HG03442 (cell line): ENCODE data around the gene FANCG.

Experiments used
- ATAC-seq: cut with Tn5 transposase; IDR thresholded peaks from one replicate; pipeline ENCODE4 v1.9.1; 2021; ENCODE audit warnings: mild to moderate bottlenecking, moderate library complexity; ENCODE audit not compliant: unreplicated experiment

Gene FANCG

GRCh38 chr9:35069020-35069419 lies 10.7 kb downstream of the FANCG start:
- ATAC-seq: no peak

- ATAC-seq: no peak
These were observed 12.7 kb downstream of the FANCG start for GRCh38 chr9:35067056-35067455.

GRCh38 chr9:35060548-35061207 lies 19.1 kb downstream of the FANCG start:
- no peak for ATAC-seq

GRCh38 chr9:35059438-35059837 lies 20.3 kb downstream of the FANCG start:
- ATAC-seq: no peak

- ATAC-seq: no peak
These were observed 22.5 kb downstream of the FANCG start for GRCh38 chr9:35057271-35057620.

- no peak for ATAC-seq
These were observed 23.0 kb downstream of the FANCG start for GRCh38 chr9:35056571-35057270.

GRCh38 chr9:35054871-35055644 lies 24.7 kb downstream of the FANCG start:
- no peak for ATAC-seq

- no peak for ATAC-seq
These were observed 25.4 kb downstream of the FANCG start for GRCh38 chr9:35054185-35054835.

- no peak for ATAC-seq
These were observed 28.4 kb downstream of the FANCG start for GRCh38 chr9:35051069-35051967.

GRCh38 chr9:35048511-35048910 lies 31.2 kb downstream of the FANCG start:
- ATAC-seq: no peak

- ATAC-seq: no peak
These were observed 35.7 kb downstream of the FANCG start for GRCh38 chr9:35044071-35044470.

GRCh38 chr9:35042891-35043545 lies 36.7 kb downstream of the FANCG start:
- no peak for ATAC-seq

GRCh38 chr9:35042081-35042604 lies 37.6 kb downstream of the FANCG start:
- ATAC-seq: no peak

GRCh38 chr9:35035851-35036701 lies 43.7 kb downstream of the FANCG start:
- ATAC-seq: no peak

GRCh38 chr9:35033101-35033500 lies 46.6 kb downstream of the FANCG start:
- ATAC-seq: no peak

GRCh38 chr9:35029852-35030251 lies 49.9 kb downstream of the FANCG start:
- no peak for ATAC-seq

- ATAC-seq: no peak
These were observed 50.5 kb downstream of the FANCG start for GRCh38 chr9:35029241-35029640.

GRCh38 chr9:35028341-35028740 lies 51.4 kb downstream of the FANCG start:
- ATAC-seq: no peak

GRCh38 chr9:35027860-35028259 lies 51.9 kb downstream of the FANCG start:
- no peak for ATAC-seq
